BLaER1 (cell line): ENCODE results near the gene FBXL22.

Source experiments
- H3K27ac ChIP-seq: shearing (Covaris generic); formaldehyde crosslinking; 2 replicates; pipeline ENCODE4 v1.8.1; 2022
- H3K27me3 ChIP-seq: shearing (Covaris generic); formaldehyde crosslinking; 2 replicates; pipeline ENCODE4 v1.8.1; 2022
- H3K36me3 ChIP-seq: shearing (Covaris generic); formaldehyde crosslinking; 2 replicates; pipeline ENCODE4 v1.8.1; 2022
- H3K4me1 ChIP-seq: shearing (Covaris generic); formaldehyde crosslinking; 2 replicates; pipeline ENCODE4 v1.8.1; 2022
- H3K4me2 ChIP-seq: shearing (Covaris generic); formaldehyde crosslinking; 2 replicates; pipeline ENCODE4 v1.8.1; 2022
- H3K4me3 ChIP-seq: shearing (Covaris generic); formaldehyde crosslinking; 2 replicates; pipeline ENCODE4 v1.8.1; 2022
- H3K9ac ChIP-seq: shearing (Covaris generic); formaldehyde crosslinking; 2 replicates; pipeline ENCODE4 v1.8.1; 2022
- H3K9me3 ChIP-seq: shearing (Covaris generic); formaldehyde crosslinking; 2 replicates; pipeline ENCODE4 v1.8.1; 2022
- H4K20me1 ChIP-seq: shearing (Covaris generic); formaldehyde crosslinking; 2 replicates; pipeline ENCODE4 v1.8.1; 2022
- Cebpa-rat ChIP-seq: shearing (Covaris generic); IDR thresholded peaks from 2 replicates; pipeline ENCODE4 v1.8.1; 2022

FBXL22 gene

DNA sequence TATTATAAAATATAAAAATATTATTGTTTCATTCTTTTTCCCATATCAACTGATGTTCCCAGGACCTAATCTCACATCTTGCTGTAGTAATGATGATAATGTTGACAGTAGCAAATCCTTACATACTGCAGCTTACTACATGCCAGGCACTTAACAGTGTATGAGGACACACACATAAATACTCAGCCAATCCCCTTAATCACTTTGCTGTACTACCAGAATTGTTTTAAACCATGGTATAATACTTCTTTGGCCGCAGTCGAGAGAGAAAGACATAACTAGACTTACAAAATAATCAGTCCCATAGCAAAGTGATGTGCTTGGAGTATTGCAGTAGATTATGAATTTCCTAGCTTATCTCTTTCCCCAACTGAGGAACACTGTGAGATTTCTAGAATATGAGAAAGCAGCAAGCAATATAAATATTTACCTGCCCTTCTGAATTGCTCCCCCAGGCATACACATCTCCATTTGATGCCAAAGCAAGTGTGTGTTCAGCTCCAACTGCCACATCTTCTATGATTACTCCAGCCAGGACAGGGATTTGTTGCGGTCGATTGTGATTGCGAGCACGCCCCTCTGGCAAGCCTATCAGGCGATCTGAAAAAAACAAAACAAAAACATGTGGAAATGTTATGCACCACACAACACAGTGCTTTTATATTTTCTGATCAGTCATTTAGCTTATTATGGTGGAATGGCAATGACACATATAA lies 33.0 kb downstream of the FBXL22 start:
- Histone ChIP-seq H4K20me1 (no peaks in the 10 kb centered on the region), H3K9ac (no peak overlapping the region), H3K36me3 (peaks cover 98% of the 10 kb centered on the region), H3K4me1 (no peaks in the 10 kb centered on the region), H3K9me3 (no peaks in the 10 kb centered on the region), H3K27me3 (no peaks in the 10 kb centered on the region), H3K4me2 (no peak overlapping the region), H3K4me3 (no peak overlapping the region), H3K27ac (no peak overlapping the region)
- TF ChIP-seq Cebpa-rat, result no peak

DNA sequence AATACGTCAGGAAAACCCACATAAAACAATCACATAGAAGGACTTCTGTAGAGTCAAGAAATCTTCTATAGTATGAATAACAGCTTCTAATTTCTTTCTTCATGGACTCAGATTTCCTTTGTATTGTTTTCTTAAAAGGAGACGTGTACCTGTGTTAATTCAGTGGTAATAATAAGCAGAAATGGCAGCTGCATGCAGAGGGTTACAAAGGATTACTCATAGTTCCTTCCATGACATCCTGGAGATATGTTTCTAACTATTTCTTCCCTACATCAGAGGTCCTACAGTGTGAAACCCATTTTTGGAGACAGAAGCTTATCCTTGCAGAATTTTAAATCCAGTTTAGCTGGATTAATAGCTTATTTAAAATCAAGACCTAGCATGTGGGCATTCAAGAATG lies 36.1 kb downstream of the FBXL22 start:
- no peaks in the 10 kb centered on the region for H4K20me1 ChIP-seq
- H3K4me1 ChIP-seq, result no peaks in the 10 kb centered on the region
- no peaks in the 10 kb centered on the region for H3K27me3 ChIP-seq
- peaks cover 100% of the 10 kb centered on the region for H3K36me3 ChIP-seq
- no peak overlapping the region for H3K9ac ChIP-seq
- no peak overlapping the region for H3K4me2 ChIP-seq
- no peak for TF ChIP-seq Cebpa-rat
- no peak overlapping the region for H3K4me3 ChIP-seq
- no peak overlapping the region for H3K27ac ChIP-seq
- H3K9me3 ChIP-seq, result no peaks in the 10 kb centered on the region

DNA sequence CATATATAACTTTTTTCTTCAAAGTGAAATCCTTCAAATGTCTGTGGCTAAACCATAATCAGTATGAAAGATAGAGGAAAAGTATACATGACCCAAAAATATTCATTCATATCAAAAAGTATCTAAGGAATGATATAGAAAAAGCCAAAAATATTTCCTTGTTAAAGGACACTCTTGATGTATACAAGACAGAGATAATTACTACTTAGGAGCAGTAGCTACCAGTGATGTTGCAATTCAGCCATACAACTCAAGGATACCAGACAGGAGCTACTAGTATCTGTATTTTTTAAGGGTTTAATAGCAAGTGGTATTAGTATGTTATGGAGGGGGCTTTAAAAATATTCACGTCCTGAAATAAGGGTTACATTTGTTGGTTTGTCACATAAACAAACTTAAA lies 37.0 kb downstream of the FBXL22 start:
- no peaks in the 10 kb centered on the region for H3K9me3 ChIP-seq
- H3K27me3 ChIP-seq, result no peaks in the 10 kb centered on the region
- H3K27ac ChIP-seq, result no peak overlapping the region
- H3K9ac ChIP-seq, result no peak overlapping the region
- TF ChIP-seq Cebpa-rat, result no peak
- H3K36me3 ChIP-seq, result peaks cover 100% of the 10 kb centered on the region
- H3K4me3 ChIP-seq, result no peak overlapping the region
- no peaks in the 10 kb centered on the region for H4K20me1 ChIP-seq
- H3K4me1 ChIP-seq, result no peaks in the 10 kb centered on the region
- H3K4me2 ChIP-seq, result no peak overlapping the region

DNA sequence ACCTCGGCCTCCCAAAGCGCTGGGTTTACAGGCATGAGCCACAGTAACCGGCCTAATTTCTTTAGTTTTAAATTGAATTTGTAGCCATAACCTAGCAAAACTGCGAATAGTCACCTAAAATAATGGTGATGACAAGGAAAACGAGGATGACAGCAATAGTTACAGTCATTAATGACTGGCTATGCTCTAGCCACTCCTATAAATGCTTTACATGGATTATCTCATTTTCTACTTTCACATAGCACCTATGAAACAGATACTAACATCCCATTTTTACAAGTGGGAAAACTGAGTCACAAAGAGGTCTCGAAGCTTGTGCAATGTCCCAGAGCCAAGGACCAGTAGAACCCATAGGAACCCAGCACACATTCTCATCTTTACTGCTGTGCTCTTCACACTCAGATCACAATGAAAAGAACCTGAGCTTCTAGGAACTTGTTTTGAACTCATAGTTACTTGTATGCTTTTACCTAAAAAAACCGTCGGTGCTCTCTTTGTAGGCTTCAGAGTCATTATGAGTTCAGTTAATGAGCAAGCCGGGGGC lies 39.4 kb downstream of the FBXL22 start:
- Histone ChIP-seq H3K36me3 (peaks cover 100% of the 10 kb centered on the region), H4K20me1 (no peaks in the 10 kb centered on the region), H3K9ac (no peak overlapping the region), H3K27me3 (no peaks in the 10 kb centered on the region), H3K27ac (no peak overlapping the region), H3K4me2 (no peak overlapping the region), H3K4me3 (no peak overlapping the region), H3K9me3 (no peaks in the 10 kb centered on the region), H3K4me1 (no peaks in the 10 kb centered on the region)
- no peak for TF ChIP-seq Cebpa-rat

DNA sequence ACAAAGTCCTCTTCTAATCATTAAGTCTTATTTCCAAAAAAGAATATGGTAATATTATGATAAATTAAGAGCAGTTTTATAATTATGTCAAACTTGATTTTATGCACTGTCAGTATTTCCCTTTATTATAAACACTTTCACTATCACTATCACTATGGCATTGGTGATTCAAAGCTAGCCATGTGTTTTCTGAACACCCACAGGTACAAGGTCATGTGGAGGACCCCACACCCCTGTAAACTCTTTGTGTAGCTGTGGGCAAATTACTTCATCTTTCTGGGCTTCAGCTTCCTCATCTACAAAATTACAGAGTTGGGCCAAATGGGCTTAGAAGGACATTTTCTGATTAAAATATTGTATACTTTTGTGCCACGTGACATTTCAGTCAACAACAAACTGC lies 41.7 kb downstream of the FBXL22 start:
- H3K27ac ChIP-seq, result no peak overlapping the region
- no peak overlapping the region for H3K9ac ChIP-seq
- TF ChIP-seq Cebpa-rat, result no peak
- no peaks in the 10 kb centered on the region for H4K20me1 ChIP-seq
- H3K36me3 ChIP-seq, result peaks cover 94% of the 10 kb centered on the region
- no peaks in the 10 kb centered on the region for H3K4me1 ChIP-seq
- H3K4me2 ChIP-seq, result no peak overlapping the region
- no peaks in the 10 kb centered on the region for H3K9me3 ChIP-seq
- H3K4me3 ChIP-seq, result no peak overlapping the region
- H3K27me3 ChIP-seq, result no peaks in the 10 kb centered on the region

DNA sequence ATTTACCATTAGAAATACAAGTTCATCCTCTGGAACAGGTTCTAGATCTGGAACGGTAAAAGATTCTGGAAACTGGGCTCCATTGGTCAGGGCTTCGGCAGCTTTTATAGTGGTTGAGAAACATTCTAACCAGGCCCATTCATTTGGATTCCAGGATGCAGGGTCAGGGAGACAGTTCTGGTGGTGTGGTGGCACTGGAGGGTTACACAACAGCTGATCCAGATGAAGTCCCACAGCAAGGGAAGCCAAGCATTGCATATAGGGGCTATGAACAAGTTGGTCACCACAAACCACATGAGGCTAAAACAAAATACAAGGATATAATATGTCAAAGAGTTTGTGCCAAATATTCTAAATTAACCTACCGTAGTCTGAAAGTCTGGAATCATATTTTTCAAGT lies 43.0 kb downstream of the FBXL22 start:
- no peaks in the 10 kb centered on the region for H3K4me1 ChIP-seq
- H3K27me3 ChIP-seq, result no peaks in the 10 kb centered on the region
- no peak overlapping the region for H3K4me2 ChIP-seq
- peaks cover 94% of the 10 kb centered on the region for H3K36me3 ChIP-seq
- no peaks in the 10 kb centered on the region for H3K9me3 ChIP-seq
- no peak overlapping the region for H3K27ac ChIP-seq
- no peak overlapping the region for H3K9ac ChIP-seq
- TF ChIP-seq Cebpa-rat, result no peak
- no peak overlapping the region for H3K4me3 ChIP-seq
- H4K20me1 ChIP-seq, result no peaks in the 10 kb centered on the region
